ENCODE results near the gene GAD1.

Gene GAD1

DNA sequence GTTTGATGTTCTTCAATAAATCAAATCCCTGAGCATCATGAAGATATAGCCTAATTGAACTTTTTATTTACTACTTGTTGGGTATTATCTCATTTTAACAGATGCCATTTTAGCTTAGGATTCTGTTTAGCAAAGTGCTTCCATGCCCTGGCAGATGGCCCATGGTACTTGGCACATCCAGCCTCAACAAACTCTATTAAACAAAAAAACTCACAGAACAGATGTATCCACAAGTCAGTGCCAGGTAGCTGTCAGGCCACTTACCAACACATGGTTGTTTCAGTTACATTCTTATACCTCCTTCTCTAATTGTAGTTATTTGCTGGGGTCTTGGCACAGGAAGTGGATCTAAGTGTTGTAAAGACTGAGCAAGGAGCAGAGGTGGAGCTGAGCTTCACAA lies 29.6 kb downstream of the GAD1 start:
- DNase-seq, result no peak

DNA sequence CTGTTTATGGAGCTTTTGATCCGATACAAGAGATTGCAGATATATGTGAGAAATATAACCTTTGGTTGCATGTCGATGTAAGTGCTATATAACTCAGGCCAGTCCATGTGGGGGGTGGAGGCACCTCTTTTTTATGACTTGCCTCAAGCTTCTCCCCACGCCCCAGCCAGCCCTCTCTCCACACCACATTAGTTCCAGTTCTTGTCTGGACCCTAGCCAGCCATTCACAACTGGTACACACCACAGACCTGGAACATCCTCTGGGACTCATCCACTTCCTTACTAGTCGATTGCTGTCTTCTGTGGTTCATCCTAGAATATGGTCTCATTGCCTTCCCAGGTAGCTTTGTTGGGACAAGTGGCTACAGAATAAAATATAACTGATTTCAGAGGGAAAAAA lies 31.0 kb downstream of the GAD1 start:
- no peak for DNase-seq

DNA sequence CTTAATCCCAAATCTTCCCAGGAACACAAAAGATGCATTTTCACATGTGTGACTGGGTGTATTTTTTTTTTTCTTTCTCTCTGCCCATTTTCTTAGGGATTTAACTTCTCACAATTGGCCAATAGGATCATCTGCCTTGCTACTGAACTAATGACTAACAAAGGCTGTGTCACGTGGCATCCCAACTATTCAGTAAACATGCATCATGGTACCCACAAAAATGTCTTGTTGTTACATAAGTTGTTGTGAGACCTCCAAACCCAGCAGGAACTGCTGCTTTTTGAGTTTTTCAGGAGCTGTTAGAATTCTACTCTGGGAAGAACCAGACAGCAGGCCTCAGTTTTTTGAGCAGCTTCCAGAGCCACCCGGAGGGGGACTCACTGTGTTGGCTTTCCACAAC lies 31.9 kb downstream of the GAD1 start:
- no peak for DNase-seq

DNA sequence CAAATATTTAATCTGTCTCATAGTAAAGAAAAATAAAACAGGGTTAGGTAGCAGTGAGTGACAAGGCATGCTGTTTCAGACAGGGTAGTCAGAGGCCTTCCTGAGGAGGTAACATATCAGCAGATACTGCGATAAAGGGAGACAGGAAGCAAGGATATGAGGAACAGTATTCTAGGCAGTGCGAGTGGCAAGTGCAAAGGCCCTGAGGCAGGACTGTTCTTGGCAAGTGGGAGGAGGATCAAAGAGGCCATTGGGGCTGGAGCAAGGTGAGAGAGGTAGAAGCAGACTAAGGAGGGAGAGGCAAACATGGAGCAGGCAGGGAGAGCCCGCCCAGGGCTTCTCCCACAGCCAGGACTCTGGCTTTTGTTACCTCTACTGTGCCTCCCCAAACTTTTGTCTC lies 33.6 kb downstream of the GAD1 start:
- DNase-seq, result no peak

DNA sequence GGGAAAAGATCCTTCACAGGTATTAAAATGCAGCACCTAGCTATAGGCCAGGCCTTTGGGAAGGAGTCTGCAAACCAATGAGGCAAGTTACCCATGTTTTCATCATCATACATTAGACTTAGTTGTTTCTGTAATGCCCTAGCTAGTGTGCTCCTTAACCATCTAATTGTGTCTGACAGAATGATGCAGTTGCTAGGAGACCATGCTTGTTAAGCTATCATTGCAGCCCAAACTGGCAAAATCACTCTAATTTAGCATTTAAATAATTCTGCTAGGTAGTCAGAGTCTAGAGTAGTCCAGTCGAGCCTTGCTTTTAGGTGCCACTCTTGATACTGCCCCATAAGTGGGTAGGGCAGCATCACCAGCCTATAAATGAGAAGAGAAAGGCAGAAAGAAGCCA lies 34.9 kb downstream of the GAD1 start:
- no peak for DNase-seq

DNA sequence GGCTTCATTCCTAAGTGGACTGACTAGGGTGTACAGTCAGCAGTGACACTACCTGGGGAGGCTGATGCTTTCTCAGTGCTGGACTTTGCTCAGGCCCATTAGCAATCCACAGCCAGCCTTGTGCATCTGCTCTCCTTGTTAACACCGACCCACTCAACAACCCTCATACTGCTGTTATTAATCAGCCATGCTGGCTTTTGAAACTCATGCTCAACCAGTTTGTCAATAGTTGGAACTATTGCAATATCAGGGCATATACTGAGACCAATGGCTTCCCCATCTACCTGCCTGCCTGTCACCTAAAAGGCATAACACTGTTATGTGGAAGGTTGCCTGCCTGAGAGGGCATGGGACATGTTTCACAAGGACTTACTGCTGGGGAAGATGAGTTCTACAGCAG lies 39.4 kb downstream of the GAD1 start:
- DNase-seq, result no peak

DNA sequence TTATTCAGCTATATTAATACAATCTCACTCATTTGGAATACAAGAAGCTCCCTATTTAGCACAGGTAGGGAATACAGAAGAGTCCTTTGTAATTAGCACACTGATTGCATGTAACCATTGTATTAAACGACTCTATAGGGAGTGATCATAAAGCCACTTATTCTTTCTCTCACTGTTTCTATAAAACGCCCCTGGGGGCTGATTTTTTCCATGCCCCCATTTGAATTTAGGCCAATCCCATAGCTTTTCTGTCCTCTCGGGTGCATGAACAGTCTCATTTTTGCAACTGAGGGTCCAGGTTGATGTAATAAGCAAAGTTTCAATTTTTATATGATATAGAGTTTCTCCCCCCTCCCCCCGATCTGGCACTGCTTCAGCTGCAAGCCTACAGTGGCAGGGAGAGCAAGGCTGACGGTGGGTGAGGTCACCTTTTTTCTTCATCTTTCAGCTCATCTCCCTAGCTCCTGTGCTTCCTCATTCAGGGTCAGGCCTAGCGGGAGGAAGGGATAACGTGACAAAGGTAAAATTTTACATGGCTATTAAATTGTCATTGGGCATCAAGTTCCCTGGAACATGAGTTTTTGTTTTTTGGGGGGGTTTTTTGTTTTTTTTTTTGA lies 45.7 kb downstream of the GAD1 start:
- no peak for DNase-seq

DNA sequence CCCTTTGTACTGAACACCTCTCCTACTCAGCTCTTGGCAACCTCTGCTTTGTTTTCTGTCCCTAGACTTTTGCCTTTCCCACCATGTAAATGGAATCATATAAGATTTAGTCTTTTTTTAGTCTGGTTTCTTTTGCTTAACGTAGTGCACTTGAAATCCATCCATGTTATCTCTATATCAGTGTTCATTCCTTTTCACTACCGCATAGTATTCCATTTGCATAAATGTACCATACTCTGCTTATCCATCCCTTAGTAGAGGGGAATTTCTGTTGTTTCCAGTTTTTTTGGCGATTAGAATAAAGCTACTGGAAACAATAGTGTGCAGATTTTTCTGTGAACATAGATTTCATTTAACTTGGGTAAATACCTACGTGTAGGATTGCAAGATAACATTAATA lies 46.4 kb downstream of the GAD1 start:
- DNase-seq, result no peak

DNA sequence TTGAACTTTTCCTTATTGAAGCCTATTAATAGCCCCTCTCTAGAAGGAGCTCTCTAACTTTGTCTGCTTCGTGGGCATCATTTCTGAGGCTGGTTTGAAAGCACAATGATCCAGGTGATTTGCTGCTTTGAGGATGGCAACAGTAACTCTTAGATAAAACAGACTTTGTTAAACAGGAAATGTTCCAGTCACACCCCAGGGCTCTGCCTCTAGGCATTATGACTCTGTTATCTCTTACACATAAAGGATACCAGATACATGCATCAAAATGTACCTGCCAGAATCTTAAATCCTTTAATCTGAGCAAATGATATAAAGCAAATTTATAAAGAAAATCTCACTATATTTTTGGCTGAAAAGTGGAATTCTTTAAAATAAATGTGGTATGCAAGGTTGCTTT lies 52.3 kb downstream of the GAD1 start:
- DNase-seq, result no peak

DNA sequence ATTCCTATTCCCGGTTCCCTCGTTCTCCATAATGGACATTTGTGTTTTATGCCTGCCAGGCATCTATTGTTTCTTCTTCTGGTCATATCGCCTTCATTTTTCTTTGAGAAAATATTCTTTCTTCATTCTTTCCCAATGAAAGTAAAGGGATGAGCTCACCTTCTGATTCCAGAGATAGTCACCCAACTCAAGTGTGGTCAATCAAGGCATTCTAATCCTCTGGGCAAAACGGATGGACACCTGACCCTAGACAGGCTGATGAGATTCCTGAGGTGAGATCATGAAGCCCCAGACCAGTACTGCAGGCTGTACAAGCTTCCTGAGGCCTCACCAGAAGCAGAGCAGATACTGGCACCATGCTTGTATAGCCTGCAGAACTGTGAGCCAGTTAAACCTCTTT lies 52.8 kb downstream of the GAD1 start:
- DNase-seq, result no peak

DNA sequence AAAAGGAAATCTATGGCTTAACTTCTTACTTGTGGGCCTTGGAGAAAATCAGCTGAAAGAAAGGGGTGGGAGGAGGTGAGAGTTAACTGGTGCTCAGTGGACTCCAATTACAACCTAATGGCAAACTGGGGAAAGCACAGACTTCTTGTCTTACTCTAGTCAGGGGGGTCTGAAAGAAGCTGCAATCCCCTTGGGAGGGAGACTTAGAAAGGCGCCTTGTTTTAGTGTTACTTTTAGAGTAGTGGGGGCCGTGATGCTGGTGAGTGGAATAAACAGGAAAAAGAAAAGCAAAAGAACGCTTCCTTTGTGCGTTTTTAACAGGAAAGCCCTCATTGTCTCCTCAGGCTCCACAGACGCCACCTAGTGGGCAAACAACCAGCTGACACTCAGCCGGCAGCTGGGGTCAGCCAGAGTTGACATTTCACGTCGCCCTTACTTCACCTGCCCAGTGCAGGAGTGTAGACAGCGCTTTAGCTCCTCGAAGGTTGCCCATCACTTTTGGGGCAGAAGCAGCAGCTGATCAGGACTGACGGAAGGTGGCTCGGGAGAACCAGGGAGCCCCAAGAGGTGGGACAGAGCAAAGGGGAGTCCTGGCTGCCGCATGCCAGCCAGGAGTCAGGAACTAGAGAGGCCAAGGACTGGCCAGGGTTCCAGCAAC lies 56.5 kb downstream of the GAD1 start:
- peak; percentile 37 for DNase-seq

DNA sequence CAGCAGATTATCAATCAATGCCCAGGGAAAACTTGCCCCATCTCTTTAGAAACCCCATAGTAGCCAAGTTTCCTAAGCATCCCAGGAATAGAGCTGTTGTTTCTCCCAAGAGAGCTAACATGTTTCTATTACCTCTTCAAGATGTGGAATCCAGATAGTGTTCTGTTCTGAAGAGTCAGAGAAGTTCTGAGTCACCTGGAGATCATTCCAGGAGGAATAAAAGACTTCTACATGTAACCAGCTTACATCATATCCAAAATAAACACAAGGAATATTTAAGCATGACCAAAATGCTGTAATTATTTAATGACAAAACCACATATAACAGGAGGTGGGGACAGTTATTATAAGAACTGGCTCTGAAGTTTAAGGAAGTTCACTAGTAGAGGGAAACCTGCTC lies 61.4 kb downstream of the GAD1 start:
- no peak for DNase-seq

DNA sequence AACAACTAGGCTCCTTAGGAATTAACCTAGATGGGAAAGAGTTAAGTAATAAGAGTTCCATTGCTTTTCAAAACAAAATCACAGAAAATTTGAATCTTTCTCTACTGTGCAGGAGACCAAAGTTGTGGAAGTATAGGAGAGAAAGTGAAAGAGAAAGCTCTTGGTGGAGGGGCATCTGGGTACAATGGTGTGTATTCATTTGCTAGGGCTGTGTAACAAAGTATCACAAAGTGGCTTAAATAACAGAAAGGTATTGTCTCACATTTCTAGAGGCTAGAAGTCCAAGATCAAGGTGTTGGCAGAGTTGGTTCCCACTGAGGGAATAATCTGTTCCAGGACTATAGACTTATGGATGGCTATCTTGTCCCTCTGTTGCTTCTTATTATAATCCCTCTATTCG lies 61.8 kb downstream of the GAD1 start:
- DNase-seq, result no peak

DNA sequence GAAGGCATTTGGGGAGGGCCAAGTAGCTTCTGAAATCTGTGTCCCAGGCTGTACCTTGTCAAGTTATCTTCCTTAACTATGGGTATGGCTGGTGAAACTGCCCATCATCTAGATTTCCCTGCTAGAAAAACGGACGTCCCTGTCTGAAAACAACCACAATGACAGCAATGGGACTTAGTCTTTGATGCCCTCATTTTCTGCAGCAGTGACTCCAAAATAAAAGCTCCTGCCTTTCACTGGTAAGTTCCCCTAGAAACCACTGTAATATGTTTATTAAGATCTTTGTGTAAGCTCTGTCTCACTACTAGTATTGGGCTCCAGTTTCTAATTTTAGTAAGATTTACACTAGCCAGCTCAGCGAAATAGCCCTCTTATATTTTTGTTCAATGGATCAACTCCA lies 65.2 kb downstream of the GAD1 start:
- DNase-seq, result no peak

DNA sequence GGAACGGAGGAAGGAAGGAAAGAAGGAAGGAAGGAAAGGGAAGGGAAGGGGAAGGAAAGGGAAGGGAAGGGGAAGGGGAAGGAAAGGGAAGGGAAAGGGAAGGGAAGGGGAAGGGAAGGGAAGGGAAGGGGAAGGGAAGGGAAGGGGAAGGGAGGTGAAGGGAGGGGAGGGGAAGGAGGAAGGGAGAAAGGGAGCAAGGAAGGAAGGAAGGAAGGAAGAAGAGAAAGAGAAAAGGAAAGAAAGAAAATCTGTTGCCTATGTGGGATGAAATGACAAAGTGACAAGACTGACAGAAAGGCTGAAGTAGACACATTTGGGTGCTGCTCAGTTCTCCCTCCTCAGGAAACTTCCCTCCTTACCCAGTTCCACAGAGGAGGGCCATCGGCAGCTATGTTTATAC lies 66.1 kb downstream of the GAD1 start:
- no peak for DNase-seq

DNA sequence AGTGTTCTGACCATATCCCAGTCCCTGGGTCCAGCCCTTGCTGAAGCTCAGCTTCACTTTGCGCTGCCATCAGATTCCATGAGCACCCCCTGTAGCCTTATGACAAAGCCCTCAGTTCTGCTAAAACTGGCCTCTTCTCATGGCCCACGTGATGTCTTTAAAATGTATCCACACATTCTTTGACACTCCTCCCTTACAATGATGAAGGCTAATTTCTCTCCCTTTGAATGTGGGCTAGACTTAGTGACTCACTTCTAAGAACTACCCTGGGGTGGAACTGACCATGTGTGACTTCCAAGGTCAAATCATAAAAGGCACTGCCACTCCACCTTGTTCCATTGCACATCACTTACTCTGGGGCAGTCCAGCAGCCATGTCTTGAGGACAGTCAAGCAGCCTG lies 67.0 kb downstream of the GAD1 start:
- DNase-seq, result no peak

DNA sequence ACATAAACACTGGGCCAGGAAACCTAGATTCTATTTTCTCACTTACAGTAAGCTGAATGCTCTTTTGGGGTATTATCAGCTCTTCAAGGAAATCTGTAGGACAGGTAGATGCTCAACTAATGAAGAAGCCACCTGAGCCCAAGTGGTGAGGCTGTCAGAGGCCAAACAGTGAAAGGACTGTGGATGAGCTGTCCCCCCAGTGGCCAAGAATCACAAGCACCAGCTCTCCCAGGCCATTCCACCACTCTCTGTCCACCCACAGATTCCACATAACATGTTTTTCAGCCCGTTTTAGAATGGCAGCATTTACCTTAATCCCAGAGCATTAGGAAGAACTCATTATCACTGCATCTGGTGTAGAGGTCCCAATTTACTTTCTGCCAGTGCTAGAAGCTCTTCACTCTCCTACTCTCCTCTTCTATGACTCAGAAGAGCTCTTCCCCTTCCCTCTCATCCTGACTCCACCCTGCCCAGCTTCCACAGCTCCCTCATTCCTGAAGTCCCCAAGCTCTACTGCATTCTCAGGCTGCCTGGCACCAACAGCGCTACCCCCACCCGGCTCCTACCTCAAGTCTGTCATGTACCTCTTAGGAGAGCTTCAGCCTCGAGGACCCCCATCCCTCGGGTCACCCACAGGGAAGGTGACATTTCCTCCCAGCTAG lies 68.6 kb downstream of the GAD1 start:
- no peak for DNase-seq

DNA sequence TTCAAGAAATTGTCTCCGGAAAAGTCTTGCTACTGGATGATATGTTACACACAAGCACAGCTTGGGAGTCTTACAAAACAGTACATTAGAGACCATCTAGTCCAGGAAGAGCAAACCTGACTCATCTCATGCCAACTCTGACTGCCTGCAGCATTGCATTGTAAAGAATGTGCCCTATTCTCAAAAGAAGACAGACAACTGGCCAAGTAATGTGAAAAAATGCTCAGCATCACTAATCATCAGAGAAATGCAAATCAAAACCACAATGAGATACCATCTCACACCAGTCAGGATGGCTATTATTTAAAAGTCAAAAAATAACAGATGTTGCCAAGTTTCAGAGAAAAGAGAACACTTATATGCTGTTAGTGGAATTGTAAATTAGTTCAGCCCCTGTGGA lies 69.7 kb downstream of the GAD1 start:
- no peak for DNase-seq

DNA sequence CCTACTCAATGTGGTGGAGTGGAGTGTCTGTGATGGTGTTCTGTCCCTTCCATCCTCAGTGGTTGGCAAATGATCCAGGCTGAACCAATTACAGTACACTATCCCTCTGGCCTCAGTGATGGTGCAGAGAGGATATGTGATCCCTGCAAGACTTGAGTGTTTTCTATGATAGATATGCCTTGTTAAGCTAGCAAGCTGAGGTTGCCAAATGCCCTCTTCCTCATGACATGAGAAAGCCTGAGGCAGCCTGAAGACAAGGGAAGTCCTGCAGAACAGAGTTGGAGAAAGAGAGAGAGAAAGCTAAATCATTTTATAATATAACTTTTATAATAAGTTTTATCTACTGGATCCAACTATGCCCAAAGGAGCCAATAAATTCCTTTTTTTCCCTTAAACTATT lies 70.8 kb downstream of the GAD1 start:
- DNase-seq, result no peak

DNA sequence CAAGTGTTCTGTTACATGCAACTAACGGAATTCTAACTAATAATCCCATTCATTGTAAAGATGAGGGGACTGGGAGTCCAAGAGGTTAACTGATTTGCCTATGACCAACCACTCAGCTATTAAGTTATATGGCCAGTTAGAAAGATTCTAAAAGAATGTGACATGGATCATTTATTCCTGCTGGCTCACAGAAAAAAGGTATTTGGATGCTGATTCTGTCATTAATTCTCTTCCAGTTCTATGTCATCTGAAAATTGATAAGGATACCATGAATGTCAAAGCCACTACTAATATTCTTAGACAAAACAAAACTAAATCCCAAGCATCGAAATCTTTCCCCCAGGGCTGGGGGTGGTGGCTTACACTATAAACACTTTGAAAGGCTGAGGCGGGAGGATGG lies 71.2 kb downstream of the GAD1 start:
- no peak for DNase-seq

DNA sequence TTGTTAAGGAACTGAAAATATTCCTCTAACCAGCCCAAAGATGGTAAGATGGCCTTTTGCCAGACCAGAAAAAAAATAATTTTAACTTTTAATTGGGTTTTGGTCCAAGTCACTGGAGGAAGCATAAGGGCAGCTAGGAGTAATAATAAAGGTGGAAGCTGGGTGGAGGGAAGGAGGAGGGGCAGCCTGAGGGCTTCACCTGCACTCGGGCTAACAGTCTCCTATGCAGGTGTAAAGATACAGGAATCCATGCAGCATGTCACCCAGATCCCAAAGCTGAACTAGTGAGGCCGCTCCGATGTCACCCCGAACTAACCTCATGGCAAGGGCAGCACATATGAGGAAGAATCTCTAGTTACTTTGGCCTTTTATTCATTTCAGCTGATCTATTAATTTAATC lies 75.2 kb downstream of the GAD1 start:
- DNase-seq, result no peak

DNA sequence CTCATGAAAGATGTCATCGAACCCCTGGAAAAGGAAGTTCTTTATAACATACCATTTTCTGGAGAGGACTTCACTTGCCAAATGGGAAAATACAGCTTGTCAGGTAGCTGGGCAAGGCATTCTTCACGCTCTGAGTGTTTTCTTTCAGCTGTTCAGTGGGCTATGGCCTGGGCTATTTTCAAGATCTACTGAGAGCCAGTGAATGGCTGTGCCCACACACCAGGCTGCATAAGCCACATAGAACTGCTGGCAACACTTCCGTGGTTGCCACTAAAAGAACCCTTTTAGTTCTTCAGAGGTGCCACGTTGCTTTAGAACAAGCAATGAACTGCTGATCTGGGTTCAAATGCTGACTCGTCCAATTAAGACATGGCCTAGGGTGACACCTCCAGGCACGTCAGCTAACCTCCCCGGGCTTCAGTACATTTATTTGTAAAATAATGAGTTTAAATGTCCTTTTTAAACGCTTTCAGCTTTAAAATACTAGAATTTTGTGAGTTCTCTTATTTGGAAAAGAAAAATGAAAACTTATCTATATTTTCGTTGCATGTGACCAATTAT lies 75.8 kb downstream of the GAD1 start:
- DNase-seq, result no peak

DNA sequence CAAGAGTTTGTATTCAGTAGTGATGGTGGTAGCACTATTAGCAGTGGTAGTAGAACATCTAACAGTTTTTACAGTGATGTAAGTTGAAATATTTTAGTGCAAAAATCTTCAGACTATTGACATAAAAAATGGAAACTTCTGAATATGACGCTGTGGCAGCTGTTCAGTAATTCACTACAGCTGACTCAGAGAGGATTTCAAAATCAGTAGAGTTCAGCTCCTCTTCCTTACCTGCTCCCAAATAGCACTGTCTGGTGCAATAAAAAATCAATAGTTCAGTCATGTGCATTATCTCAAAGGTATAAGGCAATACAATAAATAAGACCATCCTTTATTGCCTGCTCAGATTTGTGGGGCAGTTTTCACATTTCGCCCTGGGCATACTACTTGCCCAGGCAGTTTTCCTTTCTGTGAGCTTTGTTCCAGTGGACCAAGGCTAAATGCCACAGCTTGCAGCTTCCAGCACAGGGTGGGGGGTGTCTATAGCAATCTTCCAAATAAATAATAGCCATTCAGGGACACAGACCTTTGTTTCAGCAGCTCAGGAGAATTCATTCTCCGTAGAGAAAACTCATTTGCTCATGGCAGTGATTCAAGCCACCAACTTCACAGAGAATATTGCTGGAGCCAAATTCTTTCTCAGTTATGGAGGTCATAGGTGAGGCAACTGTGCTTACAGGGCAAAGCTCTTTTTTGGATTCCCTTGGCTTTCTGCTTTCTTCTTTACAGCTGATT lies 78.5 kb downstream of the GAD1 start:
- no peak for DNase-seq

DNA sequence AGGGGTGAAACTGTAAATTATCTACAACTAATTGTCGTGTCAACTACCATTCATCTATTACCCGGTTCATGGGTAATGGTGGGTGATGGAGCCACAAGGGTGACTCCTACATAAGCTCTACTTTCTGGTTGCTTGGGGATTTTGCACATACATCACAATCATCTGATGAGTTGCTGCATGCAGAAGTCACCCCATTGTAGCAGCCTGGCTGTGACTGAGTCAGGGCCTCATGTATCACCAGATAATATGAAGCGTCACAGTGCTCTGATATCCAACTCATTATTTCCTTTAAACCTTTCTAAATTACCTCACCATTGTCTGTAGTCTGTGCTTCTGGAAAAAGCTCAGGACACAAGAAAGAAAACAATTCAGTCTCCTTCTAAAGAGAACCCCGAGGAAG lies 79.9 kb downstream of the GAD1 start:
- no peak for DNase-seq

Data from NCI-H2029 (cell line).